ENCODE data around the gene GAL.

Gene GAL

GRCh38 chr11:68682531-68682961 lies 1.8 kb upstream of the GAL start:
- DNase-seq (ENCODE audit: low spot score), result no peak

GRCh38 chr11:68683121-68683520 lies 1.2 kb upstream of the GAL start:
- no peak for DNase-seq (ENCODE audit: low spot score)

- DNase-seq (ENCODE audit: low spot score), result no peak
Measured at GRCh38 chr11:68683536-68684384, 584 bp upstream of the GAL start.

- DNase-seq (ENCODE audit: low spot score), result no peak
Measured at GRCh38 chr11:68685656-68686380, 1.5 kb downstream of the GAL start.

GRCh38 chr11:68686486-68686885 lies 2.1 kb downstream of the GAL start:
- no peak for DNase-seq (ENCODE audit: low spot score)

GRCh38 chr11:68687311-68687710 lies 3.0 kb downstream of the GAL start:
- no peak for DNase-seq (ENCODE audit: low spot score)

- DNase-seq (ENCODE audit: low spot score), result no peak
Measured at GRCh38 chr11:68687986-68688385, 3.6 kb downstream of the GAL start.

- DNase-seq (ENCODE audit: low spot score), result no peak
Measured at GRCh38 chr11:68688881-68689280, 4.5 kb downstream of the GAL start.

- no peak for DNase-seq (ENCODE audit: low spot score)
Measured at GRCh38 chr11:68689737-68690625, 5.6 kb downstream of the GAL start.

- DNase-seq (ENCODE audit: low spot score), result no peak
Measured at GRCh38 chr11:68690671-68691401, 6.5 kb downstream of the GAL start.

GRCh38 chr11:68691402-68691784 lies 7.0 kb downstream of the GAL start:
- DNase-seq (ENCODE audit: low spot score), result no peak

GRCh38 chr11:68692115-68692514 lies 7.8 kb downstream of the GAL start:
- no peak for DNase-seq (ENCODE audit: low spot score)

GRCh38 chr11:68692871-68693483 lies 8.6 kb downstream of the GAL start:
- DNase-seq (ENCODE audit: low spot score), result no peak

- DNase-seq (ENCODE audit: low spot score), result no peak
Measured at GRCh38 chr11:68693484-68693882, 9.1 kb downstream of the GAL start.

- DNase-seq (ENCODE audit: low spot score), result no peak
Measured at GRCh38 chr11:68694431-68695297, 10.3 kb downstream of the GAL start.

- DNase-seq (ENCODE audit: low spot score), result no peak
Measured at GRCh38 chr11:68695531-68695930, 11.2 kb downstream of the GAL start.

GRCh38 chr11:68698993-68699392 lies 14.6 kb downstream of the GAL start:
- DNase-seq (ENCODE audit: low spot score), result no peak

- no peak for DNase-seq (ENCODE audit: low spot score)
Measured at GRCh38 chr11:68704887-68705286, 20.5 kb downstream of the GAL start.

GRCh38 chr11:68707527-68707926 lies 23.2 kb downstream of the GAL start:
- DNase-seq (ENCODE audit: low spot score), result no peak

GRCh38 chr11:68709062-68709461 lies 24.7 kb downstream of the GAL start:
- DNase-seq (ENCODE audit: low spot score), result no peak
